22Rv1 (cell line): ENCODE results near the gene TBX21.

Experiments
- ZFX ChIP-seq: fragments of 450-650 bp; IDR thresholded peaks from 2 replicates; pipeline ENCODE4 v1.6.1; 2017; ENCODE audit warnings: antibody characterized with exemption, borderline replicate concordance
- TF ChIP-seq, protein P1 (sequence below): fragments of 450-650 bp; IDR thresholded peaks from 2 replicates; pipeline ENCODE4 v1.5.1; 2017; ENCODE audit warnings: mild to moderate bottlenecking

DNA sequence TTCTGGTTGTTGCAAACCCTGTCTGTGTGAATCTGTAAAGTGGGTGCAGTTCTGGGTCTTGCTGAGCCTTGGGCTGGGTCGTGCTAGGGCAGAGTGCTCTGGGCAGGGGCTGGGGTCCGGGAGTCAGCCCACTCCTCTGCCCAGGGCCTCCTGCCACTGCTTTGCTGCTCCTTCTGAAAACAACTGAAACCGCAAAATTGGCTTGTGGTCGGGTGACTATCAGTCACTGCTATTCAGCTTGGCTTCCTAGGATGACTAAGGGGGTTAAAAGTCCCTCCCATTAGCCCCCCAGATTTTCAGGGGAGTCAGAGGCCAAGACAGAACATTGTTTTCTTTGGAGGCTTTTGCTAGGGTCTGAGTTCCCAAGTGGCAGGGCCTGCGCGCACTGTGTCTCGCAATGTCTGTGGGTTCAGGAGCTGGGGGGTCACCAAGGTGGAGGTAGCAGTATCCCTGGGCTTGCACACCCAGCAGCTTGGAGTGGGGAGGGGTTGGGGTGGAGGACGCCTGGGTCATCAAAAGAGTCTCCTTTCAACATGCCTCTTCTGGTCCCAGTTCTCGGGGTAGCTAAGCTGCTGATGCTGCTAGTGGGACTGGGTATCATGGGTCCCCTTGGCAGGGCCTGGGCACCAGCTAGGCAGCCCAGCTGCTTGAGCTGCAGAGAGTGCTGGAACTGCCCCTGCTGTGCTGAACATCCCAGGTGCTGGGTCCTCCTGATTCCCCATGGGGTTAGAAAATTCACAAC, 13.5 kb upstream of the TBX21 start:
- TF ChIP-seq, protein P1, sequence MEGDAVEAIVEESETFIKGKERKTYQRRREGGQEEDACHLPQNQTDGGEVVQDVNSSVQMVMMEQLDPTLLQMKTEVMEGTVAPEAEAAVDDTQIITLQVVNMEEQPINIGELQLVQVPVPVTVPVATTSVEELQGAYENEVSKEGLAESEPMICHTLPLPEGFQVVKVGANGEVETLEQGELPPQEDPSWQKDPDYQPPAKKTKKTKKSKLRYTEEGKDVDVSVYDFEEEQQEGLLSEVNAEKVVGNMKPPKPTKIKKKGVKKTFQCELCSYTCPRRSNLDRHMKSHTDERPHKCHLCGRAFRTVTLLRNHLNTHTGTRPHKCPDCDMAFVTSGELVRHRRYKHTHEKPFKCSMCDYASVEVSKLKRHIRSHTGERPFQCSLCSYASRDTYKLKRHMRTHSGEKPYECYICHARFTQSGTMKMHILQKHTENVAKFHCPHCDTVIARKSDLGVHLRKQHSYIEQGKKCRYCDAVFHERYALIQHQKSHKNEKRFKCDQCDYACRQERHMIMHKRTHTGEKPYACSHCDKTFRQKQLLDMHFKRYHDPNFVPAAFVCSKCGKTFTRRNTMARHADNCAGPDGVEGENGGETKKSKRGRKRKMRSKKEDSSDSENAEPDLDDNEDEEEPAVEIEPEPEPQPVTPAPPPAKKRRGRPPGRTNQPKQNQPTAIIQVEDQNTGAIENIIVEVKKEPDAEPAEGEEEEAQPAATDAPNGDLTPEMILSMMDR, result no peak
- TF ChIP-seq ZFX, result no peak
